GM10248 (cell line): ENCODE results near the gene TMEM273.

Experiments
- CTCF ChIA-PET: fragments of 300-600 bp; sonication (Branson Sonifier 250); formaldehyde crosslinking; extraction: SDS; loops from one replicate; lab custom pipeline; 2021; ENCODE audit warnings: antibody characterized with exemption; lab: Yijun Ruan, JAX
- POLR2A ChIA-PET: fragments of 350-650 bp; sonication (Branson Sonifier 250); formaldehyde crosslinking; extraction: SDS; loops from one replicate; lab custom pipeline; 2020; ENCODE audit warnings: antibody characterized with exemption; lab: Yijun Ruan, JAX
- DNase-seq: peaks from one replicate; pipeline ENCODE4 v3.0.0; 2012; ENCODE audit errors: extremely low spot score
- CTCF ChIP-seq: IDR thresholded peaks from 2 replicates; pipeline ENCODE4 v1.5.1; 2012; ENCODE audit warnings: mild to moderate bottlenecking, low read depth; ENCODE audit errors: extremely low read depth, missing control alignments, control extremely low read depth

The TMEM273 gene

GRCh38 chr10:49212076-49212475, 23.9 kb upstream of the TMEM273 start:
- CTCF ChIA-PET = no interaction called here
- no peak for TF ChIP-seq CTCF
- DNase-seq = no peak
- POLR2A ChIA-PET = no interaction called here

- CTCF ChIA-PET = interaction anchor here (1.1 to 1.3 kb wide), 2 partner anchors 11 to 13 kb away, joined by 3 read pairs; no protein-coding TSS in a partner anchor
These were observed 20.8 kb upstream of the TMEM273 start for GRCh38 chr10:49208996-49209395.

GRCh38 chr10:49207936-49208487, 19.8 kb upstream of the TMEM273 start:
- CTCF ChIA-PET = interaction anchor here (0.9 to 1.5 kb wide), 3 partner anchors 12 to 107 kb away, joined by 3 read pairs; no protein-coding TSS in a partner anchor
- POLR2A ChIA-PET = no interaction called here
- DNase-seq = no peak
- TF ChIP-seq CTCF = no peak

More at GRCh38 chr10:49208996-49209395, 20.8 kb upstream of the TMEM273 start:
- no peak for TF ChIP-seq CTCF
- no peak for DNase-seq
- POLR2A ChIA-PET = no interaction called here

- ChIA-PET POLR2A (no interaction called here), CTCF (interaction anchor here (0.8 to 1.5 kb wide), 2 partner anchors 12 to 87 kb away, joined by 3 read pairs; no protein-coding TSS in a partner anchor)
- TF ChIP-seq CTCF = no peak
- no peak for DNase-seq
These were observed 18.9 kb upstream of the TMEM273 start for GRCh38 chr10:49207113-49207512.

- TF ChIP-seq CTCF = no peak
- CTCF ChIA-PET = interaction anchor here (0.7 to 1.4 kb wide), 4 partner anchors 9 to 30 kb away, joined by 3 to 4 read pairs (median 4); no protein-coding TSS in a partner anchor
- no peak for DNase-seq
- POLR2A ChIA-PET = no interaction called here
These were observed 17.0 kb upstream of the TMEM273 start for GRCh38 chr10:49205206-49205605.

GRCh38 chr10:49204119-49204518, 15.9 kb upstream of the TMEM273 start:
- CTCF ChIA-PET = interaction anchor here (1.2 to 2.4 kb wide), 3 partner anchors 10 to 547 kb away, joined by 3 to 5 read pairs (median 4); no protein-coding TSS in a partner anchor
- POLR2A ChIA-PET = interaction anchor here (0.6 kb wide), 1 partner anchor 349 kb away, joined by 3 read pairs; no protein-coding TSS in a partner anchor
- TF ChIP-seq CTCF = no peak
- no peak for DNase-seq
